DOHH2 (cell line): ENCODE data around the gene ATP11A.

Experiments
- EZH2phosphoT487 ChIP-seq: fragments of 200-600 bp; sonication (generic); IDR thresholded peaks from 2 replicates; pipeline ENCODE4 v1.6.1; 2017; ENCODE audit warnings: borderline replicate concordance, mild to moderate bottlenecking, antibody characterized with exemption, low read length, moderate library complexity, mixed read lengths
- TF ChIP-seq, protein P1 (sequence below): fragments of 200-600 bp; sonication (generic); IDR thresholded peaks from one replicate; pipeline ENCODE4 v1.5.1; 2014; ENCODE audit warnings: antibody characterized with exemption, mild to moderate bottlenecking, low read depth, low read length; ENCODE audit not compliant: poor library complexity, severe bottlenecking

- TF ChIP-seq, protein P1, sequence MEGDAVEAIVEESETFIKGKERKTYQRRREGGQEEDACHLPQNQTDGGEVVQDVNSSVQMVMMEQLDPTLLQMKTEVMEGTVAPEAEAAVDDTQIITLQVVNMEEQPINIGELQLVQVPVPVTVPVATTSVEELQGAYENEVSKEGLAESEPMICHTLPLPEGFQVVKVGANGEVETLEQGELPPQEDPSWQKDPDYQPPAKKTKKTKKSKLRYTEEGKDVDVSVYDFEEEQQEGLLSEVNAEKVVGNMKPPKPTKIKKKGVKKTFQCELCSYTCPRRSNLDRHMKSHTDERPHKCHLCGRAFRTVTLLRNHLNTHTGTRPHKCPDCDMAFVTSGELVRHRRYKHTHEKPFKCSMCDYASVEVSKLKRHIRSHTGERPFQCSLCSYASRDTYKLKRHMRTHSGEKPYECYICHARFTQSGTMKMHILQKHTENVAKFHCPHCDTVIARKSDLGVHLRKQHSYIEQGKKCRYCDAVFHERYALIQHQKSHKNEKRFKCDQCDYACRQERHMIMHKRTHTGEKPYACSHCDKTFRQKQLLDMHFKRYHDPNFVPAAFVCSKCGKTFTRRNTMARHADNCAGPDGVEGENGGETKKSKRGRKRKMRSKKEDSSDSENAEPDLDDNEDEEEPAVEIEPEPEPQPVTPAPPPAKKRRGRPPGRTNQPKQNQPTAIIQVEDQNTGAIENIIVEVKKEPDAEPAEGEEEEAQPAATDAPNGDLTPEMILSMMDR, result no peak
- TF ChIP-seq EZH2phosphoT487, result no peak
These were observed 118.0 kb downstream of the ATP11A start for GRCh38 chr13:112807653-112808376.
